Measurements from ENCODE around the gene OR2A5. TPM values are rescaled to one million over a fixed set of nuclear protein-coding genes. Genes with fewer than 3 reads are reported as not detected.
"Not testable (repeated sequence)": the region's sequence is repeated elsewhere in the genome, so short reads cannot be mapped to it uniquely, and the experiment has no call there.

OR2A5 gene
- total RNA-seq, 1 donor from 2014 or later: not detected

DNA sequence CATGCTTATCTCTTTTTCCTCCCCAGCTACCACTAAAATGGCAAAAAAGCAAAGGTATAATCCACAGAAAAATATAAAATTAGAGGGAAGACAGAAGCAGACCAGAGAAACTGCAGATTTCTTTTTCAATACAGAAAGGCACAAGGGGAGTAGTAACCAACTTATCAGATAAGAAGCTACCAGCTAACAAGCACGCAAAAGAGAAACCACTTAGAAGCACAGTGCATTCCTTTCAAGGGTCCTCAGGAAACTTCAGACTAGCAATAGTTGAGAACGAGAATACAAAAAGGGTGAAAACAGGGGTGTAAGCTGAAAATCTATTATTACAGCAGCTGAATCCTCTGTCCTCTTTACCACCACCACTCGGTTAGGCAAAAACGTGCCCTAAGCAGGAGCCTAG is 9.9 kb upstream of the OR2A5 start:
- DNase-seq (ENCODE audit: low spot score): no peak
- no peaks in the 10 kb centered on the region for H3K9me3 Mint-ChIP-seq
- H3K27me3 Mint-ChIP-seq (ENCODE audit: insufficient read depth): no peaks in the 10 kb centered on the region
- H3K4me1 Mint-ChIP-seq (ENCODE audit: low read depth): no peaks in the 10 kb centered on the region
- no peaks in the 10 kb centered on the region for H3K36me3 Mint-ChIP-seq (ENCODE audit: low read depth)
- no peak overlapping the region for H3K27ac Mint-ChIP-seq
- no peak overlapping the region for H3K4me3 Mint-ChIP-seq
- intact Hi-C loops (cut with micrococcal nuclease): no loop called here

DNA sequence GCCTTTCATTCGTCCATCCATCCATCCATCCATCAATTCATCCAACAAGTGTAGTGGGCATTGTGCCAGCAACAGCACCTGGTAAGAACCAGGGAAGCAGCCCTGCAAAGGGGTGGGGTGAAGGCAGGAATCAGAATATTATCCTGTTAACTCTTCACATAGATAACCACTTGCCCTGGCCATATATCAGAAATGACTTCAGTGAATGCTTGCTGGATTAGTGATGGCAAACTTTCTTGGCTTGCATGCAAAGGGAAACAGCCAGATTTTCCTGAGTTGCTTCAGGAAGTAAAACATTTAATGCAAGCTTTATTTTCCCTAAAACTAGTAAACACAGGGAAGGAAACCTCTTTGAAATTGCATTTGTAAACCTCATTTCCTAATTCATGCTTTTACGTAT is 743 bp downstream of the OR2A5 start:
- DNase-seq (ENCODE audit: low spot score): no peak
- H3K4me3 Mint-ChIP-seq: no peak overlapping the region
- no peak overlapping the region for H3K27ac Mint-ChIP-seq
- H3K4me1 Mint-ChIP-seq (ENCODE audit: low read depth): no peaks in the 10 kb centered on the region
- H3K27me3 Mint-ChIP-seq (ENCODE audit: insufficient read depth): peaks cover 7% of the 10 kb centered on the region
- H3K9me3 Mint-ChIP-seq: no peaks in the 10 kb centered on the region
- H3K36me3 Mint-ChIP-seq (ENCODE audit: low read depth): no peaks in the 10 kb centered on the region
- intact Hi-C loops (cut with micrococcal nuclease): no loop called here

DNA sequence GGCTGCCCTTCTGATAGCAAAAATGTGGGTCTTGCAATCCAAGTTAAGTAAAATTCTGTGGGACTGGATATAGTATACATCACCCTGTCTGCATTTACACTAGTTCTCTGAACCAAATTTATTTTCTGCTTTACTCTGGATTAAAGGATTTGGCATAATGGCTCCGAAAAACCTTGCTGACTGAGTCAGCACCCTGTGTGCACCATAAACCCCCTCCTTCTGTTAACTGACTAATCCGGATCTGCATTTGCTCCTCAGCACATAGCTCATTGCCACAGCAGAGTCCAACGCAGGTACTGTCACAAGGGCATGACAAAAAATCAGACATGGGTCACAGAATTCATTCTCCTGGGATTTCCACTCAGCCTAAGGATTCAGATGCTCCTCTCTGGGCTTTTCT is 1.3 kb downstream of the OR2A5 start:
- no peaks in the 10 kb centered on the region for H3K4me1 Mint-ChIP-seq (ENCODE audit: low read depth)
- H3K4me3 Mint-ChIP-seq: no peak overlapping the region
- H3K27me3 Mint-ChIP-seq (ENCODE audit: insufficient read depth): peaks cover 7% of the 10 kb centered on the region
- no peaks in the 10 kb centered on the region for H3K36me3 Mint-ChIP-seq (ENCODE audit: low read depth)
- no peak overlapping the region for H3K27ac Mint-ChIP-seq
- H3K9me3 Mint-ChIP-seq: no peaks in the 10 kb centered on the region
- intact Hi-C loops (cut with micrococcal nuclease): no loop called here
- DNase-seq (ENCODE audit: low spot score): no peak

DNA sequence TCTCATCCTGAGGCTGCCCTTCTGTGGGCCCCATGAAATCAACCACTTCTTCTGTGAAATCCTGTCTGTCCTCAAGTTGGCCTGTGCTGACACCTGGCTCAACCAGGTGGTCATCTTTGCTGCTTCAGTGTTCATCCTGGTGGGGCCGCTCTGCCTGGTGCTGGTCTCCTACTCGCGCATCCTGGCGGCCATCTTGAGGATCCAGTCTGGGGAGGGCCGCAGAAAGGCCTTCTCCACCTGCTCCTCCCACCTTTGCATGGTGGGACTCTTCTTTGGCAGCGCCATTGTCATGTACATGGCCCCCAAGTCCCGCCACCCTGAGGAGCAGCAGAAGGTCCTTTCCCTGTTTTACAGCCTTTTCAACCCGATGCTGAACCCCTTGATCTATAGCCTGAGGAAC is 2.1 kb downstream of the OR2A5 start:
- H3K27me3 Mint-ChIP-seq (ENCODE audit: insufficient read depth); H3K27ac Mint-ChIP-seq; H3K4me1 Mint-ChIP-seq (ENCODE audit: low read depth); H3K36me3 Mint-ChIP-seq (ENCODE audit: low read depth); H3K9me3 Mint-ChIP-seq; H3K4me3 Mint-ChIP-seq; intact Hi-C loops (cut with micrococcal nuclease); DNase-seq (ENCODE audit: low spot score): not testable (repeated sequence)

DNA sequence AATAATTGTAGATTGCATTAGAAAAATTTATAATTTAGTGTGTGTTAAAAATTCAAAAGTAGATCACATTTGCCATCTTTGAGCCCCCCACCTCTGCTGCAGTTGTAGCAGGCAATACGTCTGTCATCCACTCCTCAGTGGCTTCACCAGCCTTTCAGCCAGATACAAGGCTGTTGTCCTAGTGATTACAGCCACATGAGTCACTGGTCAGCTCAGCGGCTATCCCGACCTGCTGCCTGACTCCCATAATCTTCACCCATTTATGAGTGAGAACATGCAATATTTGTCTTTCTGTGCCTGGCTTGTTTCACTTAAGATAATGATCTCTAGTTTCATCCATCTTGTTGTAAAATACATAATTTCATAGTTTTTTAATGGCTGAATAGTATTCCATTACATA is 9.2 kb downstream of the OR2A5 start:
- intact Hi-C loops (cut with micrococcal nuclease): no loop called here
- Mint-ChIP-seq H3K27me3 (ENCODE audit: insufficient read depth) (peaks cover 5% of the 10 kb centered on the region), H3K4me3 (no peak overlapping the region), H3K27ac (no peak overlapping the region), H3K4me1 (ENCODE audit: low read depth) (no peaks in the 10 kb centered on the region), H3K9me3 (no peaks in the 10 kb centered on the region), H3K36me3 (ENCODE audit: low read depth) (no peaks in the 10 kb centered on the region)
- no peak for DNase-seq (ENCODE audit: low spot score)

DNA sequence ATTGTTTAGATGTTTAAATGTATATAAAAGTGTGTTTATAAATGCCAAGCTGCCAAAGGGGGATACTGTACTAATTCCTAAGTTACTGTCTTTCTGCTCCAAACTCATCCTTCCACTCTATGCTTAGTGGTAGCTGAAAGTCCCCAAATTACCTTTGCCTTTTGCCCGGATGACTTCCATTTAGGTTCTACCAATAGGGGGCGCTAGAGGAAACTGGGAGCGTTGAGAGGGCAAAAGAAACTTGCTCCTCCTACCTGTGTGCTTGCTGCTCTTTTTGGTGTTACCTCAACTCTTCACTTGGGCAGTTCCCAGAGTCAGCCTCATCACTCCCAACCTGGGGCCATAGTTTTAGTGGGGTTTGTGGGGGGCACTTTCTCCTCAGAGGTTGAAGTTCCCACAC is 15.0 kb downstream of the OR2A5 start:
- Mint-ChIP-seq H3K27me3 (ENCODE audit: insufficient read depth) (peaks cover 7% of the 10 kb centered on the region), H3K27ac (no peak overlapping the region), H3K4me3 (no peak overlapping the region), H3K9me3 (no peaks in the 10 kb centered on the region), H3K36me3 (ENCODE audit: low read depth) (no peaks in the 10 kb centered on the region), H3K4me1 (ENCODE audit: low read depth) (no peaks in the 10 kb centered on the region)
- DNase-seq (ENCODE audit: low spot score): no peak
- intact Hi-C loops (cut with micrococcal nuclease): no loop called here

DNA sequence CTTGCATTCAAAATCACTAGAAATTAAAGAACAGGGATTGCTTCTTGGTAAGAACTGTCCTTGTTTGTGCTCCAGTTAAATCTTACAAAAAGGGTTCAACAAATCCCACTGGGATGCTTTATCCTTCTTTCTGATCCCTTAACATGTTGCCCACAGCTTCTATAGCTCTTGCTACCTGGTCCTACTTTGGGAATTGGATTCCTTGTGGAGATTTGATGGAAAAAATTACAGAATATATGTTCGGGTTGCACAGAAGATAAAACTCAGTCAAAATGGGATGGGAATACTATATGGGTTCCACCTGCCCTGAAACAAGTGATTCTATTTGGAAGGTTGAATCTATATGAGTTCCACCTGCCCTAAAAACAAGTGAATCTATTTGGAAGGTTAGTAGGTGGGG is 20.8 kb downstream of the OR2A5 start, which contains the start of gene OR2A25:
Gene OR2A25 (plus strand): TSS at position 301 of the 400 bp plus-strand sequence. CDS start 4,409 bp downstream, outside the sequence.
- intact Hi-C loops (cut with micrococcal nuclease): no loop called here
- Mint-ChIP-seq H3K27me3 (ENCODE audit: insufficient read depth) (peaks cover 4% of the 10 kb centered on the region), H3K27ac (no peak within 1 kb of the TSS), H3K9me3 (no peaks in the 10 kb centered on the region), H3K4me1 (ENCODE audit: low read depth) (no peaks in the 10 kb centered on the region), H3K4me3 (no peak within 1 kb of the TSS), H3K36me3 (ENCODE audit: low read depth) (no peaks in the 10 kb centered on the region)
- no peak for DNase-seq (ENCODE audit: low spot score)

DNA sequence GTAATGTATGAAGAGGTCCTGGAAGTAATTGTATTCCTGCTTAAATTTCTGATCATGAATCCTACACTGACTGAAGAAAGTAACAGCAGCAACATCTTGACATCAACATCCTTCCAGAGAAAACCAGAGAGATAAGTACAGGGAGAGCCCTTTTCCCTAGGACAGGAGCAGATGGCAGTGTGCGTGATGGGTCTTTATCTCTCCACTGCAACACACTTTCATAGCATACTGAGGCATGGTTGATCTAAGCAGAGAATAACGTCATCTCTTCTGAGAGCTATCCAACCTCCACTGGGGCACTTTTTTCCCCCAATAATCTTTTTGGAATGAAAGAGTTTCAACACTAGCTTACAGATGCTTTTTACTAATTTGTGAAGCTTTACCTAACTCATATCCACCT is 21.2 kb downstream of the OR2A5 start:
- Mint-ChIP-seq H3K4me1 (ENCODE audit: low read depth) (no peaks in the 10 kb centered on the region), H3K36me3 (ENCODE audit: low read depth) (no peaks in the 10 kb centered on the region), H3K27me3 (ENCODE audit: insufficient read depth) (peaks cover 4% of the 10 kb centered on the region), H3K4me3 (no peak overlapping the region), H3K27ac (no peak overlapping the region), H3K9me3 (no peaks in the 10 kb centered on the region)
- intact Hi-C loops (cut with micrococcal nuclease): no loop called here
- DNase-seq (ENCODE audit: low spot score): no peak

DNA sequence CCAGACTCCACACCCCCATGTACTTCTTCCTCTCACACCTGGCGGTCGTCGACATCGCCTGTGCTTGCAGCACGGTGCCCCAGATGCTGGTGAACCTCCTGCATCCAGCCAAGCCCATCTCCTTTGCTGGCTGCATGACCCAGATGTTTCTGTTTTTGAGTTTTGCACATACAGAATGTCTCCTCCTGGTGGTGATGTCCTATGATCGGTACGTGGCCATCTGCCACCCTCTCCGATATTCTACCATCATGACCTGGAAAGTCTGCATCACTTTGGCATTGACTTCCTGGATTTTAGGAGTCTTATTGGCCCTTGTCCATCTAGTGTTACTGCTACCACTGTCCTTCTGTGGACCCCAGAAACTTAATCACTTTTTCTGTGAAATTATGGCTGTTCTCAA is 25.6 kb downstream of the OR2A5 start:
- Mint-ChIP-seq H3K9me3 (no peaks in the 10 kb centered on the region), H3K4me3 (no peak overlapping the region), H3K27ac (no peak overlapping the region), H3K36me3 (ENCODE audit: low read depth) (no peaks in the 10 kb centered on the region), H3K4me1 (ENCODE audit: low read depth) (no peaks in the 10 kb centered on the region), H3K27me3 (ENCODE audit: insufficient read depth) (no peaks in the 10 kb centered on the region)
- DNase-seq (ENCODE audit: low spot score): no peak
- intact Hi-C loops (cut with micrococcal nuclease): no loop called here

DNA sequence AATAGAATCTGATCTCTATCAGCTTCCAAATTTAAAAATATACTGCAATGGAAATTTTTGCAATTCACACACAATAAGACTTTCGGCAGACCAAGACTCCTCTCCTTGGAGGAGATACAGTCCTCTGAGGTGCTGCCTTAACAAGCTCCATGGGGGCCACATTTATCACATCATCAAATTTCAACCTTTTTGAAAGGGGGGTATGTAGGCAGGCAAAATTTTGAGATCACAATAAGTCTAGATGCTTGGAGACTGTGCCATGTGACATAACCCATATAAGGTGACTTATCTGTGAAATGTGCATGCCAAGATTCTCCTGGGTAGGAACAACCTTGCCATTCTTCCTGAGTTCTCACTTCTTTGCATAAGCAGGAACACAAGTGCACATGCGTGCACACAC is 37.2 kb downstream of the OR2A5 start, which contains the start of gene OR2A12:
Gene OR2A12 (plus strand): TSS at position 301 of the 400 bp plus-strand sequence. CDS start 8,830 bp downstream, outside the sequence.
- H3K9me3 Mint-ChIP-seq: peaks cover 5% of the 10 kb centered on the region
- no peak for DNase-seq (ENCODE audit: low spot score)
- no peaks in the 10 kb centered on the region for H3K4me1 Mint-ChIP-seq (ENCODE audit: low read depth)
- intact Hi-C loops (cut with micrococcal nuclease): no loop called here
- no peaks in the 10 kb centered on the region for H3K36me3 Mint-ChIP-seq (ENCODE audit: low read depth)
- no peak within 1 kb of the TSS for H3K27ac Mint-ChIP-seq
- no peak within 1 kb of the TSS for H3K4me3 Mint-ChIP-seq
- H3K27me3 Mint-ChIP-seq (ENCODE audit: insufficient read depth): peaks cover 4% of the 10 kb centered on the region

DNA sequence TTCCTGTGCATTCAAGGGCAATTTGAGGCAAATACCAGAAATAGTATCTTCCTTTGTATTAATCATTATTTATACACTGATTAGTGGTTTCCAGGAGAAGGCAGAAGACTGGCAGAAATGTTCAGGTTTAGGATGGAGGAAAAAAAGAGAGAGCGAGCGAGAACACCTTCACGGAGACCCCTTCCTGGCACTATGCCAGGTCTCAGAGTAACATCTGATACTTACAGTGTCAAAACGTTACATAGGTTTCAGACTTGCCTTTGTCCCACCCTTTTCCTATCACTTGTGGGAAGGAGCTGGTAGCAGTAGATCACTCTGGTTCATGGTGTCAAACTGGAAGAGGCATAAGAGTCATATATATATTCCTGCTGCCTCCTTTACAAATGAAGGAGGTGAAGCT is 38.0 kb downstream of the OR2A5 start:
- H3K4me1 Mint-ChIP-seq (ENCODE audit: low read depth): no peaks in the 10 kb centered on the region
- peaks cover 5% of the 10 kb centered on the region for H3K9me3 Mint-ChIP-seq
- intact Hi-C loops (cut with micrococcal nuclease): no loop called here
- no peak for DNase-seq (ENCODE audit: low spot score)
- no peak overlapping the region for H3K27ac Mint-ChIP-seq
- H3K36me3 Mint-ChIP-seq (ENCODE audit: low read depth): no peaks in the 10 kb centered on the region
- peaks cover 4% of the 10 kb centered on the region for H3K27me3 Mint-ChIP-seq (ENCODE audit: insufficient read depth)
- H3K4me3 Mint-ChIP-seq: no peak overlapping the region

DNA sequence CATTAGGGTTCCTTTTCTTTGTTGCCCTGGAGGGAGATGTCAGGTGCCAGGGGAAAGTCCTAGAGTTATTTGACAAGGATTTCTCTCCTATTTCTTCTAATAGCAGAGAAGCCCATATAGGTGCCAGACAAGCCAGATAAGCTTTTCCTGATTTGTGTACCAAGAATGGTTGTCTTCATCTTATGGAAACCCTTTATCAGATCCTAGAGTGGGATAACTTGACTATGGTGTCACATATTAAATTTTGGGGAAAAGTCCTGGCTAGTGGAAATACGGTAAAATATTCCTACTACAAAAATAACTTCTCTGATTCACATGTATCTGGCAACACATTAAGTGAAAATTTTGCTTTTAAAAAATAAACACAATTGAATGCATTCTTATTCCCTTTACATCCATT is 38.5 kb downstream of the OR2A5 start:
- intact Hi-C loops (cut with micrococcal nuclease): no loop called here
- no peak overlapping the region for H3K4me3 Mint-ChIP-seq
- H3K36me3 Mint-ChIP-seq (ENCODE audit: low read depth): no peaks in the 10 kb centered on the region
- peaks cover 4% of the 10 kb centered on the region for H3K27me3 Mint-ChIP-seq (ENCODE audit: insufficient read depth)
- no peaks in the 10 kb centered on the region for H3K4me1 Mint-ChIP-seq (ENCODE audit: low read depth)
- H3K27ac Mint-ChIP-seq: no peak overlapping the region
- no peak for DNase-seq (ENCODE audit: low spot score)
- H3K9me3 Mint-ChIP-seq: peaks cover 5% of the 10 kb centered on the region

DNA sequence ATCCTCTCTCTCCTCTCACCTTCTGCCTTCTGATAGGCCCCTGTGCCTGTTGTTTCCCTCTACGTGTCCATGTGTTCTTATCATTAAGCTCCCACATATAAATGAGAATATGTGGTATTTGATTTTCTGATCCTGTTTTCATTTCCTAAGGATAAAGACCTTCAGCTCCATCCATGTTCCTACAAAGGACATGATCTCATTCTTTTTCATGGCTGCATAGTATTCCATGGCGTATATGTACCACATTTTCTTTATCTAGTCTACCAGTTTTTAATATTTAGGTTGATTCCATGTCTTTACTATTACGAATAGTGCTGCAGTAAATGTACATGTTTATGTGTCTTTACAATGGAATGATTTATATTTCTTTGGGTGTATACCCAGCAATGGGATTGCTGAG is 41.9 kb downstream of the OR2A5 start:
- H3K4me3 Mint-ChIP-seq: no peak overlapping the region
- no peaks in the 10 kb centered on the region for H3K4me1 Mint-ChIP-seq (ENCODE audit: low read depth)
- no peak for DNase-seq (ENCODE audit: low spot score)
- H3K9me3 Mint-ChIP-seq: peaks cover 5% of the 10 kb centered on the region
- H3K27me3 Mint-ChIP-seq (ENCODE audit: insufficient read depth): peaks cover 4% of the 10 kb centered on the region
- intact Hi-C loops (cut with micrococcal nuclease): no loop called here
- H3K36me3 Mint-ChIP-seq (ENCODE audit: low read depth): no peaks in the 10 kb centered on the region
- H3K27ac Mint-ChIP-seq: no peak overlapping the region

DNA sequence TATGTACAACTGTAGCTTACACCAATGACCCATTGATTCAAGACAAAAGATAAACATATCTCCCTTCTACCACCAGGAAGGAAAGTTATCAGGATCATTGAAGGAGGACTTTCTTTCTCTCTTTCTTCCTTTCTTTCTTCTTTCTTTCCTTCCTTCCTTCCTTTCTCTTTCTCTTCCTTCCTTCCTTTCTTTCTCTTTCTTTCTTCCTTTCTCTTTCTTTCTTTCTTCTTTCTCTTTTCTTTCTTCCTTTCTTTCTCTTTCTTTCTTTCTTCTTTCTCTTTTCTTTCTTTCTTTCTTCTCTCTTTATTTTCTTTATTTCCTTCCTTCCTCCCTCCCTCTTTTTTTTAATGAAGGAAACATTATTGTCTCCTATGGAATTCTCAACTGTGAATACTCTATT is 50.0 kb downstream of the OR2A5 start:
- H3K27me3 Mint-ChIP-seq (ENCODE audit: insufficient read depth): peaks cover 2% of the 10 kb centered on the region

More for the DNA sequence above, 50.0 kb downstream of the OR2A5 start:
- Mint-ChIP-seq H3K27ac (no peak overlapping the region), H3K4me3 (no peak overlapping the region), H3K9me3 (no peaks in the 10 kb centered on the region), H3K4me1 (ENCODE audit: low read depth) (no peaks in the 10 kb centered on the region), H3K36me3 (ENCODE audit: low read depth) (no peaks in the 10 kb centered on the region)
- DNase-seq (ENCODE audit: low spot score): no peak
- intact Hi-C loops (cut with micrococcal nuclease): no loop called here
